KOPT-K1 (cell line): ENCODE results near the gene ERMARD.

ENCODE experiments used
- H3K27ac ChIP-seq: fragments of 200-600 bp; sonication (generic); 2 replicates; pipeline ENCODE4 v1.5.1; 2016; ENCODE audit warnings: antibody characterized with exemption, mild to moderate bottlenecking, low read depth, low read length; ENCODE audit not compliant: poor library complexity, severe bottlenecking
- H3K36me3 ChIP-seq: fragments of 200-600 bp; sonication (generic); 2 replicates; pipeline ENCODE4 v1.5.1; 2017; ENCODE audit warnings: antibody characterized with exemption, mild to moderate bottlenecking, low read length, moderate library complexity; ENCODE audit not compliant: insufficient read depth
- H3K9me3 ChIP-seq: fragments of 200-600 bp; sonication (generic); 2 replicates; pipeline ENCODE4 v1.5.1; 2017; ENCODE audit warnings: antibody characterized with exemption, low read length, mild to moderate bottlenecking; ENCODE audit not compliant: insufficient read depth, poor library complexity, severe bottlenecking

Gene ERMARD

GRCh38 chr6:169800116-169800667, 48.8 kb downstream of the ERMARD start:
- Histone ChIP-seq H3K36me3 (no peaks in the 10 kb centered on the region), H3K9me3 (no peaks in the 10 kb centered on the region), H3K27ac (no peak overlapping the region)

DNA sequence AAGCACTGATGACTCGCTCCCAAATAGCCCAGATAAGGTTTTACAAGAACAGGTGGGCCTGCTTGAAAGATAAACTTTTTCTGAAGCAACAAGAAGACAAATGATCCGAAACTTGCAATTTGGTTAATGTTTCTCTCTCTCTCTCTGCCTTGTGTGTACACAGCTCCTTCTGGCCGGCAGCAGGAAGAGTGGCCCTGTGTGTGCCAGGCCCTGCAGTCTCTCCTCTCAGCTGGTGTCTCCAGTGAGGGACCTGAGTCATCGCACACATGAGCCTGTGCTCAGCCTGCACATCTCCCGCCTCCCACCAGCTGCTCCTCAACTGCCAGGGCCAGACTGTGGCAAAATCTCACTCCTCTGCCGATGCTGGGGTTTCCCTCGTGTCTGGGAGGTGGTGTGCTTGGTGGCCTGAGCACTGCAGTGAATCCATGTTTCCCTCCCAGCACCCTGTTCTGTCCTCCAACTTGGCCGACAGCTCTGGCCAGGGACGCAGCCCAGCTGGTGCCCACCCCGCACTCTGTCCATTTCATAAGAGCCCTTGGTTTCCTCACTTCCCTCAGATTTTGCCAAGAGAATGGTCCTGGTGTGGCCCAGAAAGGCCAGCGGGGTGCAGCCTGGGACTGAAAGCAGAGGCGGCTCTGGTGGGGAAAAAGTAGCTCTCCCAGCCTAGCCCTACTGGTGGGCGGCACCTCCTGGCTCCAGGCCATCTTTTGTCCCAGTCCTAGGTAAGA, 49.4 kb downstream of the ERMARD start:
- Histone ChIP-seq H3K27ac (no peak overlapping the region), H3K36me3 (no peaks in the 10 kb centered on the region), H3K9me3 (no peaks in the 10 kb centered on the region)

DNA sequence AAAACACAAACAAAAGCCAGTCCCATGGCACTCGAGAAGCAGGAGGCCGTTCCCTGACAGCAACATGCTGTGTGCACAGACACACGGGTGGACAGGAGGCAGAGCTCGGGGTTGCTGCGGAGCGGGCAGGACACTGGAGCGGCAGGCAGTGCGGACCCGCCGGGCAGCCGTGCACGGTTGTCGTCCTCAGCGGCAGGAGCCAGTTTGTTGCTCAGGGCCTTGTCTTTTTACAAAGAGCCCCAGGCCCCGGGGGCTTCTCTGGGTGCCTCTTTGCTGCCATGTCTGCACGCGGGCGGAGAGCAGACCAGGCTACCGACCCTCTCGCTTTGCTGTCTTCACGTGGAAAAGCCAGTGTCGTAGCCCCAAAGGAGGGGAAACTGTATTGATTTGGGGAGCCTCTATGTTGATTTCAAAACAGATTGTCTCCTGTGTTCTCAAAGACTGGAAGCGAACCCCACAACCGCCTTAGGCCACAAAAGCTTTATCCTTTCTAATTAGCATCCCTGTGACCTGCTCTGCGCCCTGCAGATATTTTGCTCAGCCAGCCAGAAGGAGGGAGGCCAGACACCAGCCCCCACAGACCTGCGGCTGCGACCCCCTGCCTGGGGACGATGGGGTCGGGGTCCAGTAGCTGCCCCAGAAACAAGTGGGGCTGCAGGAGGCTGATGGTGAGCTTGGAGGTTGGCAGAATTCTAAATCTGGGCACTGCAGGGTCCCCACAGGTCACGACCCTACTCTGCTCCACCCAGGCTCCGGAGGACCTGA, 50.2 kb downstream of the ERMARD start:
- no peak overlapping the region for H3K27ac ChIP-seq
- H3K36me3 ChIP-seq: no peaks in the 10 kb centered on the region
- H3K9me3 ChIP-seq: no peaks in the 10 kb centered on the region

- H3K9me3 ChIP-seq: no peaks in the 10 kb centered on the region
- no peak overlapping the region for H3K27ac ChIP-seq
Observed at GRCh38 chr6:169802790-169803189, 51.4 kb downstream of the ERMARD start.

GRCh38 chr6:169803271-169803811, 51.9 kb downstream of the ERMARD start:
- Histone ChIP-seq H3K36me3 (no peaks in the 10 kb centered on the region), H3K9me3 (no peaks in the 10 kb centered on the region), H3K27ac (no peak overlapping the region)

More at GRCh38 chr6:169802790-169803189, 51.4 kb downstream of the ERMARD start:
- no peaks in the 10 kb centered on the region for H3K36me3 ChIP-seq

DNA sequence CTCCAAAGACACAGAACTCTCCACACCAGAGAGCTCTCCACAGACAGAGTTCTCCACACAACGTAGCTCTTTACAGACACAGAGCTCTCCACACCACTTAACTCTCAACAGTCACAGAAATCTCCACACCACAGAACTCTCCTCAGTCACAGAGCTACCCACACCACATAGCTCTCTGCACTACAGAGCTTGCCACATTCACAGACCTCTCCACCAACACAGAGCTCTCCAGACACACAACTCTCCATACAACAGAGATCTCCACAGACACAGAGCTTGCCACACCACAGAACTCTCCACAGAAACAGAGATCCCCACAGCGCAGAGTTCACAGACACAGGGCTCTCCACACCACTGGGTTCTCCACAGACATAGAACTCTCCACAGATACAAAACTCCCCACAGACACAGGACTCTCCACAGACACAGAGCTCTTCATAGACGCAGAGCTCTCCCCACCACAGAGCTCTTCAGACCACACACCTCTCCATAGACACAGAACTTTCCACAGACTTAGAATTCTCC, 52.5 kb downstream of the ERMARD start:
- no peaks in the 10 kb centered on the region for H3K36me3 ChIP-seq
- H3K27ac ChIP-seq: no peak overlapping the region
- no peaks in the 10 kb centered on the region for H3K9me3 ChIP-seq

DNA sequence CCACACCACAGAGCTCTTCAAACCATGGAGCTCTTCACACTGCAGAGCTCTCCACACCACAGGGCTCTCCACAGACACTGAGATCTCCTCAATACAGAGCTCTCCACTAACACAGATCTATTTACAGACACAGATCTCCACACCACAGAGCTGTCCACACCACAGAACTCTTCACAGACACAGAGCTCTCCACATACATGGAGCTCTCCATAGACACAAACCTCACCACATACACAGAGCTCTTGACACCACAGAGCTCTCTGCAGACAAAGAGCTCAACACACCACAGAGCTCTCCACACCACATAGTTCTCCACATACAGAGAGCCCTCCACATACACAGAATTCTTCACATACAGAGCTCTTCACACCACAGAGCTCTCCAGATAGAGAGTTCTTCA, 53.0 kb downstream of the ERMARD start:
- H3K36me3 ChIP-seq: no peaks in the 10 kb centered on the region

GRCh38 chr6:169805242-169805838, 53.9 kb downstream of the ERMARD start:
- Histone ChIP-seq H3K27ac (no peak overlapping the region), H3K36me3 (no peaks in the 10 kb centered on the region), H3K9me3 (no peaks in the 10 kb centered on the region)

More for the DNA sequence above, 53.0 kb downstream of the ERMARD start:
- no peak overlapping the region for H3K27ac ChIP-seq
- no peaks in the 10 kb centered on the region for H3K9me3 ChIP-seq

DNA sequence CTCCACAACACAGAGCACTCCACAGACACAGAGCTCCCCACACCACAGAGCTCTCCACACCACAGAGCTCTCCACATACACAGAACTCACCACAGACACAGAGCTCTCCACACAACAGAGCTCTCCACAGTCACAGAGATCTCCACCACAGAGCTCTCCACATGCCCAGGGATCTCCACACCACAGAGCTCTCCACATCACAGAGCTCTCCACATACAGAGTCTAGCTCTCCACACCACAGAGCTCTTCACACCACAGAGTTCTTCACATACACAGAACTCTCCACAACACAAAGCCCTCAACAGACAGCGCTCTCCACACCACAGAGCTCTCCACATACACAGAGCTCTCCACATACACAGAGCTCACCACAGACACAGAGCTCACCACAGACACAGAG, 55.3 kb downstream of the ERMARD start:
- Histone ChIP-seq H3K27ac (no peak overlapping the region), H3K9me3 (no peaks in the 10 kb centered on the region), H3K36me3 (no peaks in the 10 kb centered on the region)

GRCh38 chr6:169807229-169807628, 55.8 kb downstream of the ERMARD start:
- Histone ChIP-seq H3K27ac (no peak overlapping the region), H3K9me3 (no peaks in the 10 kb centered on the region), H3K36me3 (no peaks in the 10 kb centered on the region)

GRCh38 chr6:169807699-169808607, 56.5 kb downstream of the ERMARD start:
- Histone ChIP-seq H3K36me3 (no peaks in the 10 kb centered on the region), H3K9me3 (peaks cover under 1% of the 10 kb centered on the region), H3K27ac (no peak overlapping the region)

DNA sequence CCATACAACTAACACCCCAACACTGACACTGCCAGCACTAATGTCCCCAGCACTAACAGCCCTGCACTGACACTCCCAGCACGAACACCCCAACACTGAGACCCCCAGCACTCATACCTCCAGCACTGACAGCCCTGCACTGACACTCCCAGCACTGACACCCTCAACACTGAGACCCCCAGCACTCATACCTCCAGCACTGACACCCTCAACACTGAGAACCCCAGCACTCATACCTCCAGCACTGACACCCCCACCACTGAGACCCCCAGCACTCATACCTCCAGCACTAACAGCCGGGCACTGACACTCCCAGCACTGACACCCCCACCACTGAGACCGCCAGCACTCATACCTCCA, 57.2 kb downstream of the ERMARD start:
- Histone ChIP-seq H3K27ac (no peak overlapping the region), H3K36me3 (no peaks in the 10 kb centered on the region), H3K9me3 (peaks cover 6% of the 10 kb centered on the region)

DNA sequence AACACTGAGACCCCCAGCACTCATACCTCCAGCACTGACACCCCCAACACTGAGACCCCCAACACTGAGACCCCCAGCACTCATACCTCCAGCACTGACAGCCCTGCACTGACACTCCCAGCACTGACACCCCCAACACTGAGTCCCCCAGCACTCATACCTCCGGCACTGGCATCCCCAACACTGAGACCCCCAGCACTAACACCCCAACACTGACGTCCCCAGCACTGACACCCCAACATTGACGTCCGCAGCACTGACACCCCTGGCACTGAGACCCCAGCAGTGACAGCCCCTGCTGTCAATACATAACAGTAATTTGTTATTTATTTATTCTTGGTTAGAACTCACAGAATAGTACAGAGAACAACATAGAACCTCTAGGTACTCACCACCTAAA, 58.0 kb downstream of the ERMARD start:
- H3K9me3 ChIP-seq: peaks cover 14% of the 10 kb centered on the region
- no peaks in the 10 kb centered on the region for H3K36me3 ChIP-seq
- no peak overlapping the region for H3K27ac ChIP-seq
